ENCODE data around the gene PPP3R2. TPM values are rescaled to one million over a fixed set of nuclear protein-coding genes. Genes with fewer than 3 reads are reported as not detected.

Gene PPP3R2
- total RNA-seq, 2 donors from 2014 or later = not detected

DNA sequence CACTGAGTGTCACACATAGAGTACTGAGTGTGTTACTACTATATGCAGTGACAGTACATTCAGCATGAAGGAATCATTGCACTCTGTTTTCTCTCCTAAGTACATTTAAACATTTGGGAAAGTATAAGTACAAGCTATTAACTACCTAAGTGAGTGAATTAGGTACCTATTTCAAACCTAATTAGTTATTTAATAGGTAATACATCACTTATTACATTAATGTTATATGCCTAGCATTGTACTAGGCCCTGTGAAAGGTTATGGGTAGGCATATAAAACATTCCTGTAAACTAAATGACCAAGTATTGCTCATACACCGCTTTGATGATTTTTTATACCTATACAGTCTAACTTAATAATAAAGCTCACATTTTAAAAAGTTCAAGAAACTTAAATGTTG is 25.7 kb upstream of the PPP3R2 start:
- Histone ChIP-seq H3K27me3 (ENCODE audit: control insufficient read depth, insufficient read depth, low read length, poor library complexity, severe bottlenecking) (no peaks in the 10 kb centered on the region), H3K27ac (ENCODE audit: low read depth, low read length) (no peak overlapping the region), H3K9ac (ENCODE audit: extremely low read depth, low read length, poor library complexity, severe bottlenecking) (no peak overlapping the region), H3K4me1 (ENCODE audit: control insufficient read depth, insufficient read depth, low read length) (no peaks in the 10 kb centered on the region), H3K36me3 (ENCODE audit: control insufficient read depth, insufficient read depth, low read length) (no peaks in the 10 kb centered on the region), H3K9me3 (ENCODE audit: control insufficient read depth, low read length) (peaks cover 9% of the 10 kb centered on the region), H3K4me3 (ENCODE audit: low read length) (no peak overlapping the region)
- no peak for DNase-seq
- Mint-ChIP-seq H3K27ac (no peak overlapping the region), H3K36me3 (ENCODE audit: low read depth) (no peaks in the 10 kb centered on the region), H3K9me3 (peaks cover 1% of the 10 kb centered on the region), H3K4me1 (peaks cover 3% of the 10 kb centered on the region), H3K27me3 (ENCODE audit: insufficient read depth) (no peaks in the 10 kb centered on the region), H3K4me3 (no peak overlapping the region)
- TF ChIP-seq, protein P1, sequence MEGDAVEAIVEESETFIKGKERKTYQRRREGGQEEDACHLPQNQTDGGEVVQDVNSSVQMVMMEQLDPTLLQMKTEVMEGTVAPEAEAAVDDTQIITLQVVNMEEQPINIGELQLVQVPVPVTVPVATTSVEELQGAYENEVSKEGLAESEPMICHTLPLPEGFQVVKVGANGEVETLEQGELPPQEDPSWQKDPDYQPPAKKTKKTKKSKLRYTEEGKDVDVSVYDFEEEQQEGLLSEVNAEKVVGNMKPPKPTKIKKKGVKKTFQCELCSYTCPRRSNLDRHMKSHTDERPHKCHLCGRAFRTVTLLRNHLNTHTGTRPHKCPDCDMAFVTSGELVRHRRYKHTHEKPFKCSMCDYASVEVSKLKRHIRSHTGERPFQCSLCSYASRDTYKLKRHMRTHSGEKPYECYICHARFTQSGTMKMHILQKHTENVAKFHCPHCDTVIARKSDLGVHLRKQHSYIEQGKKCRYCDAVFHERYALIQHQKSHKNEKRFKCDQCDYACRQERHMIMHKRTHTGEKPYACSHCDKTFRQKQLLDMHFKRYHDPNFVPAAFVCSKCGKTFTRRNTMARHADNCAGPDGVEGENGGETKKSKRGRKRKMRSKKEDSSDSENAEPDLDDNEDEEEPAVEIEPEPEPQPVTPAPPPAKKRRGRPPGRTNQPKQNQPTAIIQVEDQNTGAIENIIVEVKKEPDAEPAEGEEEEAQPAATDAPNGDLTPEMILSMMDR (conservative IDR thresholded peaks at IDR 0.05) = no peak
- 100% methylated on average over 1 of the region's 1 CpG; no CpG with 5 or more reads in 1 of the 2 experiments for WGBS, 2 experiments (ENCODE audit: insufficient coverage in 1 of 2, insufficient read length in 1 of 2)

DNA sequence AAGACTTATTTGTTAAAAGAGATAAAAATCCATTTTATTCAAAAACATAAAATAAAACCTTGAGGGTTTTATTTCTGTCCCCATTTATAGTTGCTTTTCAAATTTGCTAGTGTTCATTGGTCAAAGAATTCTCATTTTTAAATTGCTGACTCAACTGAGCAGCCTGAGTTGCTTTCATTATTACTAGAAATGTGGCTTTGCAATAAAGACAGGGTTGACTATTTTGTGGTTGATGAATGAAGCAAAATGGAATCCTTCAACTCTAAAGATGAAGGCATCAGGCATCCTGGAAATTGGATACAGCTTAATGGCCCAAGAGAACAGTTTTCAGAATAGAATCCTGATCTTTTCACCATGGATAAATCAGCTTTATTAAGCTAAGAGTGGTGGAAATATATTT is 23.9 kb upstream of the PPP3R2 start:
- peaks cover 3% of the 10 kb centered on the region for H3K4me1 Mint-ChIP-seq
- Histone ChIP-seq H3K4me1 (ENCODE audit: control insufficient read depth, insufficient read depth, low read length) (no peaks in the 10 kb centered on the region), H3K9me3 (ENCODE audit: control insufficient read depth, low read length) (peaks cover 9% of the 10 kb centered on the region), H3K27me3 (ENCODE audit: control insufficient read depth, insufficient read depth, low read length, poor library complexity, severe bottlenecking) (no peaks in the 10 kb centered on the region), H3K4me3 (ENCODE audit: low read length) (no peak overlapping the region), H3K9ac (ENCODE audit: extremely low read depth, low read length, poor library complexity, severe bottlenecking) (no peak overlapping the region), H3K36me3 (ENCODE audit: control insufficient read depth, insufficient read depth, low read length) (no peaks in the 10 kb centered on the region), H3K27ac (ENCODE audit: low read depth, low read length) (no peak overlapping the region)
- no peak overlapping the region for H3K27ac Mint-ChIP-seq
- DNase-seq = no peak
- no peaks in the 10 kb centered on the region for H3K36me3 Mint-ChIP-seq (ENCODE audit: low read depth)
- H3K9me3 Mint-ChIP-seq = peaks cover 1% of the 10 kb centered on the region
- TF ChIP-seq, protein P1 (conservative IDR thresholded peaks at IDR 0.05) = no peak
- H3K4me3 Mint-ChIP-seq = no peak overlapping the region
- H3K27me3 Mint-ChIP-seq (ENCODE audit: insufficient read depth) = no peaks in the 10 kb centered on the region

DNA sequence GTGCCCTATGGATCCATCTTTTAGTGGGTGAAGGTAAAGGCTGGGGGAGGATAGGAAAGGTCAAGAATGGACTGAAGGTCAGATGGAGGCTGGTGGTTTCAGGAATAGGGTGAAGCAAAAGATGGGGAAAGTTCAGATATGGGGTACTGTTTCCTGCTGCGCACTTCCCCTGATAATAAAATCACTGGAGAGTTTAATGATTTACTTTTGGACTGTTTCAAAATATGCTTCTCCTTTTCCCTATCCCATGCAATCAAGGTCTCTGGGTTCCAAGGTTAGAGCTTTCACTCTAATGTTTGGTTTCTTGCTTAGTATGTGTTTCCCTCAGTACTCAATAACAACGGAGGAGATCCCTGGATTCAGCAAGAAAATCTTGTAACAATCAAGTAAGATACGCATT is 10.8 kb upstream of the PPP3R2 start:
- DNase-seq = no peak
- Histone ChIP-seq H3K4me3 (ENCODE audit: low read length) (no peak overlapping the region), H3K36me3 (ENCODE audit: control insufficient read depth, insufficient read depth, low read length) (no peaks in the 10 kb centered on the region), H3K9me3 (ENCODE audit: control insufficient read depth, low read length) (no peaks in the 10 kb centered on the region), H3K9ac (ENCODE audit: extremely low read depth, low read length, poor library complexity, severe bottlenecking) (no peak overlapping the region), H3K27ac (ENCODE audit: low read depth, low read length) (no peak overlapping the region), H3K27me3 (ENCODE audit: control insufficient read depth, insufficient read depth, low read length, poor library complexity, severe bottlenecking) (no peaks in the 10 kb centered on the region), H3K4me1 (ENCODE audit: control insufficient read depth, insufficient read depth, low read length) (no peaks in the 10 kb centered on the region)
- no peak overlapping the region for H3K4me3 Mint-ChIP-seq
- TF ChIP-seq, protein P1 (conservative IDR thresholded peaks at IDR 0.05) = no peak
- H3K27ac Mint-ChIP-seq = no peak overlapping the region
- no peaks in the 10 kb centered on the region for H3K36me3 Mint-ChIP-seq (ENCODE audit: low read depth)
- WGBS, 2 experiments (ENCODE audit: insufficient coverage in 1 of 2, insufficient read length in 1 of 2) = 76 to 100% methylated on average over 2 to 3 of the region's 3 CpGs
- H3K4me1 Mint-ChIP-seq = peaks cover 4% of the 10 kb centered on the region
- no peaks in the 10 kb centered on the region for H3K9me3 Mint-ChIP-seq
- peaks cover 2% of the 10 kb centered on the region for H3K27me3 Mint-ChIP-seq (ENCODE audit: insufficient read depth)

Data from endodermal cell (in vitro differentiated cells).